GM21423 (cell line): ENCODE data around the gene SRC.

ENCODE experiments used
- ATAC-seq: cut with Tn5 transposase; IDR thresholded peaks from one replicate; pipeline ENCODE4 v1.9.1; 2021; ENCODE audit warnings: mild to moderate bottlenecking, moderate library complexity; ENCODE audit not compliant: unreplicated experiment

Gene SRC

DNA sequence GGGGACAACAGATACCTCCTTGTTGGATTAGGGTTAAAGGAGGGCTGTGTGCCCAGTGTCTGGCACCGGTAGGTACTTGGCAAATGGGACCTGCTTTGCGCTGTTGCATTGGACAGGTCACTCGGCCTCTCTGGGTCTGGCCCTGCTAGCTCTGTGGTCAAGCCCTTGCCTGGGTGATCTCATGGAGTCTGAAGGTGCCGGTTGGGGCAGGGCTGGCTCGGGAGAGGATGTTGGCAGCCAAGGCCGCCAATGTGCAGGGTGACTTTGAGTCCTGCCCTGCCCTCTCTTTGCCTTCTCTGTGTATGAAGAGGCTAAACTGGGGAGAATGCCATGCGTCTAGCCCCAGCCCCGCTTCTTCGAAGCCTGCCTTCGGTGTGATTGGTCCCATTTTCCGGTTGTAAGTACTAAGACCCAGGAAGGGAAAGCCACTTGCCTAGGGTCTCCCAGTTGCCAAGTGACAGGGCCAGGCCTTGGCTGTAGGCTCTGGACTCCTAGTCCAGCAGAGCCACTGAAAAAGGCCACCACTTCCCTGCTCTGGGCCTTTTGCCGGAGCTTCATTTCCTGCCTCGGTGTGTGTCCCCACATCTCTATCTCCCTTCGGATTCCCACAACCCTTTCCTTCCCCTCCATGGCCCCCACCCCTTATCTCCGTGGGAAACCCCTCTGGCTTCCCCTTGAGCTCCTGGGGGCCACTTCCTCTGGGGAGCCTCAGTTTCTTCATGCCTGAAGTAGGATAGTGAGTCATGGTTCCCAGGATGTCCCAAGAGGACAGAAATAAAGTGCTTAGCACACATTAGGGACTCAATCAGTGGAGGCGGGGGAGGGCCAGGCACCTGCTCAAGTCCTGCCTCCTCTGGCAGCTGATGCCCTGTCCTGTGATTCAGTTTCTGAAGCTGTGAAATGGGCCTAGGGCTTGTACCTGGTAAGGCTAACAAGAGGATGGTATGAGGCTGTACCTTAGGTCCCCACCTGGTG is 3.9 kb downstream of the SRC start:
- no peak for ATAC-seq

DNA sequence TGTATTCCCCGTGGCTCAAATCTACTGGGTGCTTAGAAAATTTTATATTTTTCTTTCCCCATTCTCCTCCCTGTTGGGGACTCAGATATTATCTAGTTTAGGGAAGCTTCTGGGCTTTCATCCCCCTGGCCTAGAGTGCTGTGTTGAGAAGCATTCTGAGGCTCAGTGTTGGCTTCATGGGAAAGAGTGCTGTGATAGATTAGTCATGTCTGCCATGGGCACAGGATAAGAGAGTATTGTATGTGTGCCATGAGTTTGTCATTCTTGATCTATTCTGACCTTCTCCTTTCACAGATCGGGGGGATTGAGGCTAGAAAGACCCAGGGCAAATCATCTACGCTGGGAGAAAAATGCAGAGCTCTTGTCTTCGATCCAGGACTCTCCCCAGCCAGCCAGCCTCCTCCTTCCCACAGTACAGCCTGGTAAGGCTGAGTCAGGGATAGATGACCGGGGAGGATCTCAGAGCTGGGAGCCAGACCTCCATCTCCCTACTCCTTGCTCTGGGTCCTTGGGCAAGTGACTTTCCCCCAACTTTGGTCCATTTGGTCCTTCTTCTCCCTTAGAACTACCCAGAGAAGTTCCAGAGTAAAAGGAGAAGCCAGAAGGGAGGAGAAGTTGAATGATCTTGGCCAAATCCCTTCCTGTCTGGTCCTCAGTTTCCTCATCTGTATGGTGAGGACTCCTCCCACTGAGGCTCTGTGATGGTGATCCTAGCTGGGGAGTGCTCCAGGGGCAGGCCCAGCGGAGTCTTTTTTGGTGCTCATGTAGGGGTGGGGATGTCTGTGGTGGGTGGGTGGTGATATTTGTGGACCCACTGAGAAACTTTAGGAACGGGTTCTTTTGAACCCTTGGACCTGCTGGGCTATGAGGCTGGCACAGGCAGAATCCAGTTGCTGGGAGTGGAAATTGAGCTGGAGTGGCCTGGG is 5.0 kb downstream of the SRC start:
- no peak for ATAC-seq

DNA sequence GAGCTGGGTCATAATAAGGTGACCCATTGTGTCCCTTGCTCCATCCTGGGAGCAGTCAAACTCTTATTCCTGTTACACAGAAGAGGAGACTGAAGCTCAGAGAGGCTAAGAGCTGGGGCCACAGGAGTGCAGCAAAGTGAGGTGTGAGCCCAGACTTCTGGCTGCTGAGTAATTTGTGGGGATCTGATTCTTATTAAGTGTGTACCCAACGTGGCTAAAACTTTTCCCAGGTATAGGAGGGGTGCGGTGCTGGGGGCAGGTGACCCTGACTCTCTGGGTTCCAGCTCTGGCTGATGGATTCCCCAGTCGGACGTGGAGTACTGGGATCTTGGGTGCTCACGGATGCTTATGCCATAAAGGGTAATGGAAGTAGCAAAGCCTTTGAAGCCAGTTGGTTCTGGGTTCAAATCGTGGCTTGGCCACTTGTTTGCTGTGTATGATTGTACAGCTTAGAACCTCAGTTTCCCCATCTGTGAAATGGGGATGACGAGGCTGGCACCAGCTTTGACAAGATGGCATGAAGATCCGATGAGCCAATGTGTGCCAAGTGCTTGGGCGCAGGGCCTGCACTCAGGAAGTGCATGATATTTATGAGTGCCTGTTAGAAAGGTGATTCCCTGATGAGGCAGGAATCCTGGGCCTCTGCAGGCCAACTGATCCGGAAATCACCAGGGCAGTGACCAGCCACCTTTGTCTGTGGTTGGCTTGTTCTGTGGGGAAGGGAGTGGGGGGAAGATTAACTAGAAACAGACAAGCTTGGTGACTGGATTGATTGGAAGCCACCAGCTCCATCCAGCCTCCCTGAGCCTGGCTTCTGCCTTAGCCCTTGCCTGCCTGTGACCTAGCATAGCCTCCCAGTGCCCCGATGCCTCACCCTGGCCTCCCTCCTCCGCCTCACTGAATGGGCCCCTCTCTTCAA is 6.0 kb downstream of the SRC start:
- no peak for ATAC-seq

DNA sequence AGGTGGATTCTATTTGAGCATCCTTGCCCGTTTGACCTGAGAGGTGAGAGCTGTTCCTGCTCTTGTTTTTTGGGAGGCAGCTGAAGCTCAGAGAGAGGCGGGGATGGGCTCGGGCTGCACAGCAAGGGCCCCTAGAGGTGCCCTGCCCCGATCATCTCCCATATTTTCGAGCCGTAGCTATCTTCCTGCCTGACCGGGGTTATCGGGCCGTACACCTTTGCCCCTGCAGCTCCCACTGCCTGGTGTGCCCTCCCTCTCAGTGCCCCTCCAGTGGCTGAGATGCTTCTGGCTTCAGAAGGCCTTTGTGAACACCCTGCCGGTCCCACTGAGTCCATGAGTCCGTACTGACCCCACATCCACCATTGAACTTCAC is 6.7 kb downstream of the SRC start:
- ATAC-seq: no peak

DNA sequence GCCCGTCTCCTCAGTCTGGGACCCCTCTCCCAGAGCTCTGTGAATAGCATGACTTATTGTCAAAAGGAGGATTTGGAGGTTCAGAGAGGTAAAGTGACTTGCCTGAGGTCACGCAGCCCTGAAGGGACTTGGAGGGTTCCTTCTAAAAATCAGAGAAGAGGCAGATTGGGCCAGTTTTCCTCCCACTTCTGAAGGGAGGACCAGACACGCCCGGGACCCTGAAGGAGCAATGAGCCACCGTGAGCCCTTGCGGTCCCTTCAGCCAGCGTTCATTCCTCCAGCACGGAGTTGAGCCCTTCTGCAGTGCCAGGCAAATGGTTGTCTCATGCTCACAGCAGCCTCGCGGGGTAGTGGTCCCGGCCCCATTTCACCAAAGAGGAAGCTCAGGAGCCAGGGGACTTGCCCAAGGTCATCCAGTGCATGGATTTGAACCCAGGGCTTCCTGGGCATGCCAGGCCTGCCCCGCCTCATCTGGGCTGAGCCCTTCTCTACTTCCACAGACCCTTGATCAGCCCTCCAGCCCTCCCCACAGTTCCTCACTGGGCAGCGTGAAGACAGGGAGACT is 7.4 kb downstream of the SRC start:
- no peak for ATAC-seq

DNA sequence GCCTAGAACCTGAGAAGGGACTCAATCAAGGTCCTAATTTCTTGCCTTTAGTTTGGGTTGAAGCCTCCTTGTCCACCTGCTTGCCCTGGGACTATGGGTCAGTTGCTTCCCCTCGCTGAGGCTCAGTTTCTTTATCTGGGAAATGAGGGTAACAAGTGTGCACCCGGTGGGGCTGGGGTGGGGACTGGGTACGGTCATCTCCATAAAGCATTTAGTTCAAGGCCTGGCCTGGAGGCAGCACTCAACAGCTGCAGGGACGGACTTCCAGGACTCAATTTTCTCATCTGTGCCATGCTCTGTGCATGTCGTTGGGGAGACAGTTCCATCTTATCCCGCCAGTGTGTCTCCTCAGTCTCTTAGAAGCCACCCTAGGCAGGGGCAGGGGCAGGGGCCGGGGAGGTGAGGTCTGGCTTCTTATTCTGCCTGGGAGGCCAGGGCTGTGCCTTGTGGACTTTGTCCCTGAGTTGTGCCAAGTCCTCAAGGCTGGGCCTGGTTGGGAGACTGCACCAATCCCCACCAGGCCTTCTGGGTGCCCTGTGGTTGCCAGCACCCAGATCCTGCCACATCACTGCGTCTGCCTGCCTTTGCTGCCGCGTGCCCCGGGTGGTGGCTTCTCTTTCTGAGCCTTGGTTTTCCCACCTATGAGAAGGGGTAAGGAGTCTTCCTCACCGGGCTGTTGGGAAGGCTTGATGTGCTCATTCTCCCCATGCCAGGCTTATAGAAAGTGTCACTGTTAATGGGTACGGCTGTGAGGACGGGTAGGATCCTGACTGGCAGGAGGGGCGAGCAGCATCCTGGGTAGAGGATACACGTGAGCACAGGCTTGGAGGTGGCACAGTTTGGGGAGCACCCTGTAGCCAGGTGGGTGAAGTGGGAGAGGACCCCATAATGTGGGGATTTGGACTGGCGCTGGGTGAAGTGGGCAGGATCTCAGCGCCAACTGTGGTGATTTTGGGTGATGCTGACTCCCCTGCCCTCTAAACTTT is 8.6 kb downstream of the SRC start:
- no peak for ATAC-seq

DNA sequence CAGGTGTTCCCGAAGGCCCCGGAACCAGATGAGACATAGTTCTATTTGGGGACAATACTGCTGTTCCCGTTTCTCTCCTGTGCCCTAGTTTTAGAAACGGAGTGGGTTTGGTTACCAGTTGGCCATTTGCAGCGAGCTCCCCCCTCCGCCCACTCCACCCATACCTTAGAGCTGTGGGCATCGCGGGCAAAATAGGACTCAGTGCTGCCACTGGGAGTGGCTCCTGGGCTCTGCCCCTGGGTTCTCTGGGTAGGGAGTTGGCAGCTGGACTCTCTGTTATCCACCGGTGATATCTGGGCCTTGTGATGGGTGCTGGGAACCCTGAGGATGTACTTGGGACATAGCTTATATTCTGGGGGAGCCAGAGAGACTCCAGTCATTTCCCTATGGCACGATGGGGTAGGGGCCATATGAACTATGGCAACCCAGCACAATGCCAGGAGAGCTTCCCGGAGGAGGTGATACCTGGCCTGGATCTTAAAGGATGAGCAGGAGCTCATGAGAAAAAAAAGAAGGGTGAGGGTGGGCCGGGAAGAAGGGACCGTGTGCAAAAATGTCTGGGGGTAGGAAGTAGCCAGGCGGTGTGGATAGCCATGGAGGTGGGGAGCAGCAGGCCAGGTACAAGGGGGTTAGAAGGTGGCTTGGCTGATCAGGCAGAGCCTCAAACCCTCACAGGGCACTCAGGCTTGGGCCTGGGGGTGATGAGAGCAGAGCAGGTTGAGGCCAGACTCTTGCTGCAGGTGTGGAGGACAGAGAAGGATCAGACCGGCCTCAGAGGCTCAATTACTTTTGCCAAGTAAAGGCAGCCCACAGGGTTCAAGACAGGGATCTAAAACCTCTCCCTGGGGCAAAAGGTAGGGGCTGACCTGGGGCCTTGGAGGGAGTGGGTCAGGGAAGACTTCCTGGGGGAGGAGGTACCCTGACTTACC is 9.6 kb downstream of the SRC start:
- no peak for ATAC-seq

DNA sequence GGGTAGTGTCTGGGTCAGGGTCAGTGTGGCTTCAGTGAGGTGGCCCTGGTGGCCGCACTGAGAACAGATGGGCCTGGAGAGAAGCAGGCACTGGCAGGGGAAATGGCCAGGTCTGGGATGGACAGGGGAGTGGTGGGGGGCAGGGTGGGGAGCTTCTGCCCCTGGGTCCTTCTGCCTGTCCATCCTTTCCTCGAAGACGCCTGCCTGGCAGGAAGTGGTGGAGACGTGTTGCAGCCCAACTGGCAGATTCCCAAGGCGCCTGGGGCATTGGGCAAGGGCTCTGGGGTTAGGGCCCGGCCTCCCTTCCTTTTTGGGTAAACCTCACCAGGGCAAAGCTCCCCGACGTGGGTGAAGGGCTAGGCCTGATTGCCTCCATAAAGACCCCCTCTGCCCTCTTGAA is 10.4 kb downstream of the SRC start:
- ATAC-seq: no peak

DNA sequence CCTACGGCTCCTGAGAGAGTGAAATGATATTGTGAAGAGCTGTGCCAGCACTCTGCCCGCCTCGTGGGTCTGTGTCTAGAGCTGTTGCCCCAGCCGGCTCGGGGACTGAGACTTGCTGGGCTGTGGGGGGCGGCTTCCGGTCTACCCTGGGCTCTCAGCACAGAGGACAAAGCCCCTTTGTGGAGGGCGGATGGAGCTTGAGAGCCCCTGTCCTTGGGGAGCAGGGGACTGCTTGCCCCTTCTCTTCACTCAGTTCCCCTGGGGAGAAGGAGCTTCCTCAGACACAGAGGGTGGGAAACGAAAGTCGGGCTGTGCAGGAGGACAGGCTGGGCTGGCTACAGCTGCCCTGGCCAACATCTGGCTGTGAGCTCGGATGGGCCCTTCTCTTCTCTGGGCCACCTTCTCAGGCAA is 11.0 kb downstream of the SRC start:
- ATAC-seq: no peak

DNA sequence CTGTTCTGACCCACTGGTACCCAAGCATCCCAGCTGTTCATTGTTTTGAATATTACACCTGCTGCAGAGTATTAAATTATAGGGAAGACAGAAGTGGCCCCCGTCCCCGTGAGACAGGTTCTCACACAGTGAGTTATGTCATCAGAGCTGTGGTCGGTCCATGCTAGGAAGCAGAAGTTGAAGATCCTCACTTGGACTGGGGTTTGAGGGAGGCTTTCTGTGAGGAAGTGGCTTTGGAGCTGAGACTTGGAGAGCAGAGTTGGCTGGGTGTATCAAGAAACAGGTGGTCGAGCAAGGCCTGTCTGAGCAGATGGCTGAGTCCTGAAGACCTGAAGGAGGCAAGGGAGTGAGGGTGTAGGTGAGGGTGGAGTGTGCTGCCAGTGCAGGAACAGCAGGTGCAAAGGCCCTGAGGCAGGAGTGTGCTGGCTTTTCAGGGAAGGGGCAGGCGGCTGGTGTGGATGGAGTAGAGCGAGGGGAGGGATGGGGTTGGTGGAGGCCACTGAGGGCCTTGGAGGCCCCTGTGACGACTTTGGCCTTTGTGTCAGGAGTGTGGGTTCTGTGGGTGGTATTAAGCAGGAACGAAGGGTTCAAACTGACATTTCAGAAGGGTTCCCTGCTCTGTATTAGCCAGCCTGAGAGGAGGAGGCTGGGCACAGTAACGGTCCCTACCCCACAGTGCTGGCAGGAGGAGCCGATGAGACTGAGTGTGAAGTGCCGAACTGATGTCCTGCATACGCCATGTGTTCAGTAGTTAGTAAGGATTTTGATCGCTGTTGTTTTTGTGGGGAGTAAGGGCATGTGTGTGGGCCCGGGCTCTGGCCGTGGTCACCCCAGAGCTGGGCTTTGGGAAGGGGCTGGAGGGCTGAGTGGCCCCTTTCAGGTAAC is 11.8 kb downstream of the SRC start:
- no peak for ATAC-seq

DNA sequence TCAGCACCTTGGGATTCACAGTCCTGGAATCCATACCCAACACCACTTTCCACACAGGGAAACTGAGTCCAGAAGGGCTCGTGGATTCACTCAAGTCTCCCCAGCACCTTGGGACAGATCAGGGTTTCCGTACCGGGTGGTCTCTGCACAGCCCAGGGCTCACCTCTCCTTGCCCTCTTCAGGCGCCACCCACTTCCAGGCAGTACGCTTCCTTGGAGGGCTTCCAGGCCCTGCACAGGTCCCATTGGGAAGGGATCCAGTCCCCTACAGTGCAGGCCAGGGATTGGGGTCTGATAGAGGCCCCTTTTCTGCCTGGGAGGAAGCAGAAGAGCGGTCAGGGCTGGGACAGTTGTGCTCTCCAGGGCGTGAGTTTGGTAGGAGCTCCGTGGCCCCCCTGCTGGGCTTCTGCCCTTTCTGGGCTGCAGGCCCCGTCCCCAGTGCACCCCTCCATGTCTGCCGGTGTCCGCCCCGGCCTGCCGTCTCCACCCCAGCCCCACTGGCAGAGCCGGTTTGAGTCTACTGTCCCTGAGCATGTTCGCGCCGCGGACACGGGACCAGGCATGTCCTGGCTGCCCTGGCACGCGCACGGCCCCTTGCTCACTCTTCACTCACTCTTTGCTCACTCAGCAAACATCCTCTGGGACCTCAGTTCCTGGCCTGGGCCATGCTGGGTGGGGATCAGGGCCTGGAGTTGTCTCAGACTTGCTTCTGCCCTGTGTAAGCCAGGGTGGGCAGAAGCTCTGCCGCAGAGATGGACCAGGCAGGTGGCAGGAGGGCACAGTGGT is 12.6 kb downstream of the SRC start:
- no peak for ATAC-seq

DNA sequence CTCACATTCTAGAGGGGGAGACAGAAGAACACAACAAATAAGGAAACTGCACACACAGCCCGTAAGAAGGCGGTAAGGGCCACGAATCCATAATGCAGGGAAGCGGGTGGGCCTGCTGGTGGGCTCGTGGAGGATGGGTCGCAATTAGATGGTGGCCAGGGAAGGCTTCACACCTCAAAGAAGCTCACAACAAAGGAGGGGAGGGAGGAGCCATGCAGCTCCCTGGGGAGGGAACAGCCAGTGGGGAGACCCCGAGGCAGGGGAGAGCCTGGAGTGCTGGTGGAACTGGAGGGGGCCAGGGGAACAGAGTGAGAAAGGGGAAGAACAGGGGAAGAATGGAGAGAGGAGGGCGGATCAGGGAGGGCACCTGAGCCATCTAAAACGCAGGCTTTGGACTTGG is 13.4 kb downstream of the SRC start:
- ATAC-seq: no peak

DNA sequence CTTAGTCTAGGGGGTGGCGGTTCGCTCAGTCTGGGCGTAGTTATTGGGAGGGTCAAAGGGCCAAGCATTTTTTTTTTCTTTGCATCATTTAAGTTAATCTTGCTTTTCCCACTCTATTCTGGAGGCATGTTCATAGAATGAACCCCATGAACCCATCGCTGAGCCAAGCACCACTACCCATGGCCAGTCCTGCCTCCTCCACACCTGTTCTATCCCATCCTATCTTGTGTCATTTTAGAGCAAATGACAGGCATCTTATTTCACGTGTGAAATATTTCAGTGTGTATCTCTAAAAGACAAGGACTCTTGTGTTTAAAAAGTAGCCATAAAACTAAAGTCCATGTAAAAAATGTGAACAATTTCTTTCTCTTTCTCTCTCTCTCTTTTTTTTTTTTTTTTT is 13.9 kb downstream of the SRC start:
- no peak for ATAC-seq

DNA sequence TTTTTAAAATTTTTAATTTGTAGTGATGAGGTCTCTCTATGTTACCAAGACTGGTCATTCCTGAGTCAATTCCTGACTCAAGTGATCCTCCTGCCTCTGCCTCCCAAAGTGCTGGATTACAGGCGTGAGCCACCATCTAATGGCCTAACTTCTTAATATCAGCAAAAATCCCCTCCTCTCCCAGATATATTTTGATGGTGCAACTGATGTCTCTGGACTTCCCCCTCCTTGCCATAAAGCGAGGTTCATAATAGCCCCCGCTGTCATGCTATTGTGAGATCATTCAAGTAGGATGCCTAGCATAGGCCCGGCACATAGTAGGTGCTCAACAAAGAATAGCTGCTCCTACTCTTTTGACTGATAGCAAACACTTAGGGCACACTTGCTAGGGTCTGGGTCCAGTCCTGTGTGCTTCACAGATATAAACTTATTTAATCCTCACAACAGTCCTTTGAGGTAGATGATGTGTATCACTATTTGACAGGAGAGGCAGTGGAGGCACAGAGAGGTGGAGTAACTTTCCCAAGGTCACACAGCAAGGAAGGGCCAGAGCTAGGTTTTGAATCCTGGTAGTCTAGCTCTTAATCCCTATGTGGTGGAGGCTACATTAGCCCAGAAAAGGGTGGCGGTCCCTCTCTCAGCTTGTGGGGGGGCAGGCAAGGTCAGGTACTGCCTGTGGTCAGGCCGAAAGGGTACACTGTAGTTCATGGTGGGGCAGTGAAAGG is 14.6 kb downstream of the SRC start:
- no peak for ATAC-seq

DNA sequence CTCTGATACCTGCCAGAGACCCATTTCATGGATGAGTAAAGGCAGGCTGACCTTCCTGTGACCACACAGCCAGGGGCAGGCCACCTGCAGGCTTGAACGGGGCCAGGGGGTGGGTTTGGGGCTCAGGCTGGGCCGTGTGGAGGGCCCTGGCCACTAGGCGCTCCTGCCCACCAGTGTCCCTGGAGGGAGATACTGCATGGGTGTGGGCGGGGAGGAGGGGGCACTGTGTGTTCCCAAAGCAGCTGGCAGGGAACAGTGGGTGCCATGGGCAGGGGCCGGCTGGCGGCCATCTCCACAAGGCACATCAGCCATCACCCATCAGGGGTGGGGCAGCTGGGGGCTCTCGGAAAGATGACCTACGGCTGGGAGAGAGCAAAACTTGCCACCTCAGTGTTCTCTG is 15.4 kb downstream of the SRC start:
- ATAC-seq: no peak
